ENCODE results near the gene PEF1. TPM values are rescaled to one million over a fixed set of nuclear protein-coding genes. Genes with fewer than 3 reads are reported as not detected.

The PEF1 gene
- total RNA-seq, 1 donor from 2014 or later = 34.1 TPM

GRCh38 chr1:31580891-31581603, 63.6 kb downstream of the PEF1 start:
- no peak for DNase-seq
- ATAC-seq = no peak
- intact Hi-C loops (cut with micrococcal nuclease) = no loop called here

- ATAC-seq = no peak
- intact Hi-C loops (cut with micrococcal nuclease) = no loop called here
- DNase-seq = no peak
Observed at GRCh38 chr1:31580513-31580870, 64.2 kb downstream of the PEF1 start.

Other genes with a start within 250 kb of the PEF1 start
- 1.3 TPM for gene SERINC2, start 231.7 kb downstream of the PEF1 start, total RNA-seq
- 274 TPM for gene TINAGL1, start 68.4 kb downstream of the PEF1 start, total RNA-seq
- 0.67 TPM for gene HCRTR1, start 27.2 kb downstream of the PEF1 start, total RNA-seq
- gene COL16A1, start 59.1 kb upstream of the PEF1 start, total RNA-seq = 16.1 TPM
- 10.0 TPM for gene ADGRB2, start 119.5 kb upstream of the PEF1 start, total RNA-seq
- gene SPOCD1, start 171.1 kb upstream of the PEF1 start, total RNA-seq = not detected